Calu3 (cell line): ENCODE results near the gene NOL11. TPM values are rescaled to one million over a fixed set of nuclear protein-coding genes. Genes with fewer than 3 reads are reported as not detected.
A peak's percentile ranks its signal among the peaks of the same experiment; 100 is the strongest.

ENCODE experiments used
- BruUV-seq: library from RNA; stranded (reverse); fragments of 400-500 nt; replicated peaks from 2 replicates; lab custom pipeline; 2021; lab: Mats Ljungman, UMichigan
- CTCF ChIA-PET: fragments of 300-600 bp; sonication (Branson Sonifier 250); formaldehyde crosslinking; loops from one replicate; lab custom pipeline; 2022; ENCODE audit warnings: antibody characterized with exemption; lab: Charles Lee
- DNase-seq: peaks from one replicate; pipeline ENCODE4 v3.0.0; 2022
- H3K27ac Mint-ChIP-seq: one replicate; pipeline ENCODE4 v1.8.0; 2022; ENCODE audit warnings: mixed read lengths; ENCODE audit not compliant: unreplicated experiment
- H3K27me3 Mint-ChIP-seq: one replicate; pipeline ENCODE4 v1.8.0; 2022; ENCODE audit warnings: mixed read lengths; ENCODE audit not compliant: unreplicated experiment
- H3K36me3 Mint-ChIP-seq: one replicate; pipeline ENCODE4 v1.8.0; 2022; ENCODE audit warnings: mild to moderate bottlenecking, moderate library complexity, mixed read lengths; ENCODE audit not compliant: insufficient read depth, unreplicated experiment
- H3K4me1 Mint-ChIP-seq: one replicate; pipeline ENCODE4 v1.8.0; 2022; ENCODE audit warnings: mild to moderate bottlenecking, low read depth, mixed read lengths; ENCODE audit not compliant: unreplicated experiment
- H3K4me3 Mint-ChIP-seq: one replicate; pipeline ENCODE4 v1.8.0; 2022; ENCODE audit warnings: mild to moderate bottlenecking, low read depth, moderate library complexity, mixed read lengths; ENCODE audit not compliant: unreplicated experiment
- H3K9me3 Mint-ChIP-seq: one replicate; pipeline ENCODE4 v1.8.0; 2022; ENCODE audit warnings: low read depth, mixed read lengths; ENCODE audit not compliant: unreplicated experiment
- intact Hi-C: fragments of 100-400 bp; cut with micrococcal nuclease; formaldehyde crosslinking; loops from one replicate; pipeline ENCODE4 v1.10.0; 2022; ENCODE audit not compliant: unreplicated experiment
- total RNA-seq: library from RNA; stranded (reverse); gene quantifications from 2 replicates; pipeline ENCODE4 v1.2.3, GENCODE V29; 2022
- TF ChIP-seq, protein P1 (sequence below): fragments of 200-600 bp; IDR thresholded peaks from one replicate; pipeline ENCODE4 v1.8.0; 2022; ENCODE audit warnings: antibody characterized with exemption; ENCODE audit not compliant: unreplicated experiment

Gene NOL11
- total RNA-seq, 1 experiment from 2014 or later, result 64.8 TPM

DNA sequence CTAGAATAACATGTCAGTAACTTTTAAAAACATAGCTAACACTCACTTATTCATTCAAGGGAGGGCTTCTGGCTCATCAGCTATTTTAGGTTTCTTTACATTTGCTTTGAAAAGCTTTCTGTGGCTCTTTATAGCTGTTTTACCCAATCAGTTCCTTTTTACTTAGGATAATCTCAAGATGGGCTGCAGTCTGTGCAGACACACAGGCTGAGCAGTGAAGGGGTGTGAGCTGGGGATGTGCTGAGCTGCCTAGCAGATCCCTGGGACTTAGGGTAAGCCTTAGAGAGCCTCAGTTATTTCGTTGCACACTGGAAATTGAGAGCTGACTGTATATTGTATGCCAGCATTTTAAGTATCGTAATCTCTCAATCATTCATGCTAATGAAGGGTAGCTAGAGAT is 30.2 kb upstream of the NOL11 start:
- TF ChIP-seq, protein P1, sequence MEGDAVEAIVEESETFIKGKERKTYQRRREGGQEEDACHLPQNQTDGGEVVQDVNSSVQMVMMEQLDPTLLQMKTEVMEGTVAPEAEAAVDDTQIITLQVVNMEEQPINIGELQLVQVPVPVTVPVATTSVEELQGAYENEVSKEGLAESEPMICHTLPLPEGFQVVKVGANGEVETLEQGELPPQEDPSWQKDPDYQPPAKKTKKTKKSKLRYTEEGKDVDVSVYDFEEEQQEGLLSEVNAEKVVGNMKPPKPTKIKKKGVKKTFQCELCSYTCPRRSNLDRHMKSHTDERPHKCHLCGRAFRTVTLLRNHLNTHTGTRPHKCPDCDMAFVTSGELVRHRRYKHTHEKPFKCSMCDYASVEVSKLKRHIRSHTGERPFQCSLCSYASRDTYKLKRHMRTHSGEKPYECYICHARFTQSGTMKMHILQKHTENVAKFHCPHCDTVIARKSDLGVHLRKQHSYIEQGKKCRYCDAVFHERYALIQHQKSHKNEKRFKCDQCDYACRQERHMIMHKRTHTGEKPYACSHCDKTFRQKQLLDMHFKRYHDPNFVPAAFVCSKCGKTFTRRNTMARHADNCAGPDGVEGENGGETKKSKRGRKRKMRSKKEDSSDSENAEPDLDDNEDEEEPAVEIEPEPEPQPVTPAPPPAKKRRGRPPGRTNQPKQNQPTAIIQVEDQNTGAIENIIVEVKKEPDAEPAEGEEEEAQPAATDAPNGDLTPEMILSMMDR, result no peak
- H3K4me1 Mint-ChIP-seq, result no peaks in the 10 kb centered on the region
- H3K27me3 Mint-ChIP-seq, result no peaks in the 10 kb centered on the region
- no peak overlapping the region for H3K27ac Mint-ChIP-seq
- H3K4me3 Mint-ChIP-seq, result no peak overlapping the region
- intact Hi-C loops, result no loop called here
- no TSS peak for BruUV-seq
- CTCF ChIA-PET, result no interaction called here
- H3K36me3 Mint-ChIP-seq, result no peaks in the 10 kb centered on the region
- no peaks in the 10 kb centered on the region for H3K9me3 Mint-ChIP-seq
- DNase-seq, result no peak

DNA sequence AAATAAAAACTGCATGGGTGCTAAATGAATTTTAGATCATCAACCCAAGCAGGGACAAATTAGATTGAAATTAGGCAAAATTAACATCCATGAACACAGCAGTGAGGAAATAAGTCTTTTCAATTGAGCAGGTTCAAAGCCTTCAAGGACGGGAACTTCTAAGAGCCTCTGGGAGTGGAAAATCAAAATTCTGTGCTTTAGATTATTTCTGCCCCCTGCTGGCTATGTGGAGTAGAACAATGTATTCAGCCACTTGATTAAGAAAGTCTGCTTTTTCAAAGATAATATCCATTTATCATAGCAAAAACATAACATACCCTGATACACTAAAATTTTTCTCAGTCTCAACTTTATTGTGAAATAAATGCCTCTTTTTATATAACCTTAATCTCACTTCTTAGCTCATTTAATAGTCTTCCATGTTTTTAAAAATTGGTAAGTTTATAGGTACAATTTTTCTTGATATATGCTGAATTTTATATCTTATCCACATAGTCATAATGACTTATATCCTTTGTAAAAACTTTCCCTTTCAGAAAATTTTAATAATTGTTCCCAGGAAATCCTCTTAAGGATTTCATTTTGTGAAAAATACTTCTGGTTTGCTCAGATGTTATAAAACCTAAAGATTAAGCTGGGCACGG is 28.1 kb upstream of the NOL11 start:
- no peak overlapping the region for H3K27ac Mint-ChIP-seq

GRCh38 chr17:67693811-67694210 is 23.9 kb upstream of the NOL11 start:
- BruUV-seq, result no TSS peak
- CTCF ChIA-PET, result interaction anchor here (0.7 kb wide), 1 partner anchor 75 kb away, joined by 3 read pairs; no protein-coding TSS in a partner anchor
- Mint-ChIP-seq H3K27ac (no peak overlapping the region), H3K4me3 (no peak overlapping the region), H3K36me3 (no peaks in the 10 kb centered on the region), H3K27me3 (no peaks in the 10 kb centered on the region), H3K4me1 (peaks cover 8% of the 10 kb centered on the region), H3K9me3 (no peaks in the 10 kb centered on the region)
- intact Hi-C loops, result no loop called here
- no peak for DNase-seq
- TF ChIP-seq, protein P1, result no peak

More for the DNA sequence above, 28.1 kb upstream of the NOL11 start:
- no peaks in the 10 kb centered on the region for H3K9me3 Mint-ChIP-seq
- DNase-seq, result peak; percentile 53
- H3K36me3 Mint-ChIP-seq, result no peaks in the 10 kb centered on the region
- no peak overlapping the region for H3K4me3 Mint-ChIP-seq
- no TSS peak for BruUV-seq
- no peaks in the 10 kb centered on the region for H3K27me3 Mint-ChIP-seq
- no peaks in the 10 kb centered on the region for H3K4me1 Mint-ChIP-seq
- intact Hi-C loops, result loop anchor here (2.0 kb wide), 1 partner anchor 315 kb away; no protein-coding TSS in a partner anchor
- CTCF ChIA-PET, result no interaction called here
- TF ChIP-seq, protein P1, result peak; percentile 65

GRCh38 chr17:67696347-67696746 is 21.4 kb upstream of the NOL11 start:
- H3K27me3 Mint-ChIP-seq, result no peaks in the 10 kb centered on the region
- BruUV-seq, result no TSS peak
- H3K4me1 Mint-ChIP-seq, result peaks cover 8% of the 10 kb centered on the region
- TF ChIP-seq, protein P1, result no peak
- H3K27ac Mint-ChIP-seq, result no peak overlapping the region
- DNase-seq, result no peak
- no peaks in the 10 kb centered on the region for H3K9me3 Mint-ChIP-seq
- intact Hi-C loops, result no loop called here
- CTCF ChIA-PET, result interaction anchor here (0.8 kb wide), 1 partner anchor 14 kb away, joined by 4 read pairs; no protein-coding TSS in a partner anchor
- no peaks in the 10 kb centered on the region for H3K36me3 Mint-ChIP-seq
- H3K4me3 Mint-ChIP-seq, result no peak overlapping the region
